Stromal cell of bone marrow (primary cell): ENCODE measurements around the gene RPL35.

Experiments
- DNase-seq: peaks from one replicate; pipeline ENCODE4 v3.0.0-alpha.2; 2012; ENCODE audit warnings: low read depth

RPL35 gene

GRCh38 chr9:124818431-124819281 is 43.1 kb downstream of the RPL35 start:
- DNase-seq: no peak

- no peak for DNase-seq
These were observed 46.2 kb downstream of the RPL35 start for GRCh38 chr9:124815601-124816000.

- no peak for DNase-seq
These were observed 47.6 kb downstream of the RPL35 start for GRCh38 chr9:124814164-124814535.

- no peak for DNase-seq
These were observed 48.1 kb downstream of the RPL35 start for GRCh38 chr9:124813501-124814163.

- DNase-seq: no peak
These were observed 48.7 kb downstream of the RPL35 start for GRCh38 chr9:124813041-124813440.

GRCh38 chr9:124812441-124812876 is 49.3 kb downstream of the RPL35 start:
- peak; percentile 96 for DNase-seq

- DNase-seq: peak; percentile 42
These were observed 50.9 kb downstream of the RPL35 start for GRCh38 chr9:124810663-124811355.

- no peak for DNase-seq
These were observed 51.8 kb downstream of the RPL35 start for GRCh38 chr9:124809741-124810500.

- DNase-seq: no peak
These were observed 52.5 kb downstream of the RPL35 start for GRCh38 chr9:124809211-124809610.

GRCh38 chr9:124808246-124808956 is 53.4 kb downstream of the RPL35 start:
- DNase-seq: no peak
